GM19239 (cell line): ENCODE results near the gene FGGY.

ENCODE experiments used
- DNase-seq: peaks from one replicate; pipeline ENCODE4 v3.0.0; 2011; ENCODE audit warnings: low spot score; ENCODE audit not compliant: insufficient read length
- FAIRE-seq: peaks from 2 replicates; lab custom pipeline; 2011; peaks lifted over from hg19 to GRCh38; lab: Jason Lieb, UNC

FGGY gene

DNA sequence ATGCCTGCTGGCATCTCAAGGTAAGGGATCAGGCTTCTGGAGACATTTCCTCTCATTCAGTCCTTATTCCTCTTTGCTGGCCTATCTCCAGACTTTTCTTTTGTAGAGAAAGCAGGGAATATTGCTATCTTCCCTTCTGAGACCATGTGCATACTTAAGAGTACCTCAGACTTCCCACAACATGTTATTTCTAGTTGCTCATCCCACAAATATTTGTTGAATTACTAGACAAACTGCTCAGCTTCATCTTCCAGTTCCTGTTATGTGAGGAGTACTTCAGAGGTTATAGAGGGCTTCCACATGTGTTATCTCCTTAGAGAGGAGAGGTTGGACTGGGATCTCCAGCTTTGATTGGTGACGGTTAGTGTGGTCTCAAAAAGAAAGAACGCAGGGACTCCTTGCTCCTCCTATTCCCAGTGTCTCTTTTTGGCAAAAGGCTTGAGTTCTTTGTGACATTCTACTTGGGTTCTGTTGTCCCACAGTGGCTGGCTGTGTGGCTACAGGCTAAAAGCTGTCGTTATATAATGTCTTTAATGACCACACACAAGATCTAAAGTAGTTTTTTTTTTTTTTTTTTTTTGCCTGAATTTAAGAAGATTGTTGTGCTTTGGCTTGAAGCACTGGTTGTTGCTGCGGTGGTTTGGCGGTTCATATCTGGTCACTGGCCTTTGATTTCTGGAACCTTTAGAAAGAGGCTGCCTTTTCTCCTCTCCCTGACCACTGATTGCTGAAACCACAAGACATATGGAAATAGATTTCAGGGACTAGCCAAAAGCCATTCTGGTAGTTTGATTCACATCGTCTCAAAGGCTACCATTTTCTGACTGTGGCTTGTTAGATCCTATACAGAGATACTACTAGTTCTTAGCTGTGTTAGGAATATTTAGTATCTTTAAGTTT lies 78.7 kb downstream of the FGGY start:
- no peak for FAIRE-seq
- no peak for DNase-seq

- FAIRE-seq: no peak
- no peak for DNase-seq
These were observed 80.5 kb downstream of the FGGY start for GRCh38 chr1:59377350-59377904.

- no peak for DNase-seq
- no peak for FAIRE-seq
These were observed 81.9 kb downstream of the FGGY start for GRCh38 chr1:59378621-59379370.

- no peak for FAIRE-seq
- no peak for DNase-seq
These were observed 82.5 kb downstream of the FGGY start for GRCh38 chr1:59379371-59379728.

GRCh38 chr1:59383963-59384362 lies 87.1 kb downstream of the FGGY start:
- FAIRE-seq (no peak), DNase-seq (no peak)

DNA sequence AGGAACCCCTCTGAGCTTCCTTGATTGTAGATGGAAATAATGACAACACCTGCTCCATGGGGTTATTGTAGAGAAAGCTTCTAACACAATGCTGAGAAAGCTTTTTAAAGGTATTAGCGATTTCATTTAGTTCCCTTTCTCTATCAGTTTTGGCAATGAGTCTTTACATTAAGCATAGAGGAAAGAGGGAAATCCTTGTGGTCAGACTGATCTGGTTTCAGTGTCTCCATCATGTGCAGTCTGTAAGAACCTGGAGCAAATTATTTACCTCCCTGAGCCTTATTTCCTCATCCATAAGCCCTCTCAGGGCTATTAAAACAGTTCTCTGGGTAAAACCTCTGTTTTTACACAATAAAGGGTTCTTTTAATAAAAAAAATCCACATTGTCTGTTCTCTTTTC lies 87.5 kb downstream of the FGGY start:
- FAIRE-seq (peak; percentile 86), DNase-seq (no peak)

DNA sequence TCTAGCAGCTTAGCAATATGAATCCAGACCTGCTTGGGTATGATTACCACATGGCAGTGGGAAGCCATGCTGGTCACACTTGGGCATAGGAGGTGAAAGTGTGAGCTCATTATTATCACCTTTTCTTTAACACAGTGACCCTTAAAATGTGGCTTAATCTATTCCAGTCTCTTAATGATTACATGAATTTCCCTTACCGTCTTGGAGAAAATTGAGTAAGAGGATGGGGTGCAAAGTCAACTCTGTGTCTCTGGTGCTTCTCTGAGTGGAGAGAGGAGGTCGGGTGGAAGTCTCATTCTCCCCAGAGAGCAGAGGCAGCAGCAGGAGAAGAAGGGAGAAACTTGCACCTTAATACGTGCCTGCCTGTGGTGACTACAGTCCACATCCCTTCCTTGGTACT lies 91.3 kb downstream of the FGGY start:
- no peak for DNase-seq
- peak; percentile 8 for FAIRE-seq

DNA sequence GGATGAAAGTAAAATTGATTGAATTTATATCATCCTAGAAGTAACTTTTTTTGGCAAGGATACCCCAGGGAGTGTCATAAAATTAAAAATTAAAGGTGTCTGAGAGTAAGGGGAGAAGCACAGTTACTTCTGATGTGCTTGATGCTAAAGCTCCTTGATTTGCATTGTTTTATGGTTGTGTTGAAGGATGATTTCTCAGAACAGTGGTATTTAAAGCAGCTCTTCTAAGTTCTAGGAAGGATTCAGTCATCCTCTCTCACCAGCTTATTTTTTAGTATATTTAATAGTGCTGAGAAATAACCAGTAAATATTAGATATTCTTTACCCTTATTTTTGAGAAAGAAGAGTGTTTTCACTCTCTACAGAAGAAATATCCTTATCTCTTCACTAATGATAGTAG lies 93.0 kb downstream of the FGGY start:
- no peak for DNase-seq
- FAIRE-seq: no peak

- DNase-seq: no peak
- FAIRE-seq: no peak
These were observed 93.4 kb downstream of the FGGY start for GRCh38 chr1:59390307-59390706.

- no peak for DNase-seq
- FAIRE-seq: peak; percentile 47
These were observed 94.6 kb downstream of the FGGY start for GRCh38 chr1:59391212-59392179.

GRCh38 chr1:59393211-59394180 lies 96.6 kb downstream of the FGGY start:
- DNase-seq (no peak), FAIRE-seq (no peak)

DNA sequence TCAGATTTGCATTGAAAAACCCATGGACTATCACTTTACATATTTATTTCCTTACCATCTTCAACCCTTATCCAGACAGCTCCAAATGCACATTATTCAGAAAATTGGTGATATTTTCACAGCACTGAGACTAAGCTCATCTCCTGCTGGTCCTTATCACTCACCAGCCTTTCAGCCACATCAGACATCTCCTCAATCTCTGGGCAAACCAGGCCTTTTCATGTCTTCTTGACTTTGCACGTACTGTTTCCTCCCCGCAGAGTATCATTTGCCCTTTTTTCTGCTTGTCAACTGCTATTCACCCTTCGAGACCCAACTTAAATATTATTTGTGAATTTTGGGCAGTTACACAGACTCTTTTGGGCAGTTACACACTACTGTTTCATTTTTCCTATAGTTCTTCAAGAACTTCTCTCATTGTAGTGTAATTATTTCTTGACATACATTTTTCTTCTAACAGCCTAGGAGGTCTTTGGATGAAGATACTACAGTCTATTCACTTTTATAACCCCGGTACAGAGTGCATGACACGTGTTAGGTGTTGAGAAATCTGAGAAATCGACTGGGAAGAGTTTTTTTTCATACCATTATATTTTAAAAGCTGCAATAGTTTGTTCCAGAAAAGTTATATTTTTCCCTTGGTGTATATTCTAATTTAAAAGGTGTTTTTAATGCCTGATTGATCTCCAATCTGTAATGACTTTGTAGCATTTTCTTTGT lies 98.0 kb downstream of the FGGY start:
- FAIRE-seq: no peak

GRCh38 chr1:59396387-59396786 lies 99.5 kb downstream of the FGGY start:
- no peak for FAIRE-seq
- no peak for DNase-seq

More for the DNA sequence above, 98.0 kb downstream of the FGGY start:
- DNase-seq: no peak

DNA sequence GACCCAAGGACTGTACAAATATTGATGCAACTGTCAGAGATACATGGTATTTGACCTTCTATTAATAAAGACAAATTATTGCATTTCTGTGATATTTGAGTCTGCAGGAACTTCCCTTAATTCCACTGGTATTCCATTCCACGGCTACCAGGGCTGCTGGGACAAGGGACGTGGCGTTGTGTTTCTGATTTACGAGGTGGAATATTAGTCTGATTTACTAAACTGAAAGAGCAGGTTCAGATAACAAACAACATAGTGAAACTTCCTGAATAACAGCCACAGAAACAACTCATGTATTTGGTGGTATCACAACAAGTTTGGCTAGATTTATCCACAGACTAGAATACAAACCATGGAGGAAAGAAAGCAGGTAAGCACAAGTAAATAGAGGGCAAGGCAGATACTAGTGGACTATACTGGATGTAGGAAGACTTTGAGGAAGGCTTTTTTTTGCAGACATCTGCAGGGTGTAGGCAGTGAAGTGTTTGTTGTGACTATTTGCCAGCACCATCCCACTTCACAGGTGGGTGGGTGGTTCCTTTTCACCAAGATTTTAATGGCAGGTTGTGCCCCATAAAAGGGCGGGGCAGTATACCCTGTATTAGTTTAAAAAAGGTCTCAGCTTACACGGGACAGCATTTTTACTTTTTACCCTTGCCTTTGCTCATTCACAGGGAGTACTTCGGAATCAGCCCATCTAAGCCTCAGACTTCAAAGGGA lies 100.4 kb downstream of the FGGY start:
- DNase-seq (no peak), FAIRE-seq (no peak)

DNA sequence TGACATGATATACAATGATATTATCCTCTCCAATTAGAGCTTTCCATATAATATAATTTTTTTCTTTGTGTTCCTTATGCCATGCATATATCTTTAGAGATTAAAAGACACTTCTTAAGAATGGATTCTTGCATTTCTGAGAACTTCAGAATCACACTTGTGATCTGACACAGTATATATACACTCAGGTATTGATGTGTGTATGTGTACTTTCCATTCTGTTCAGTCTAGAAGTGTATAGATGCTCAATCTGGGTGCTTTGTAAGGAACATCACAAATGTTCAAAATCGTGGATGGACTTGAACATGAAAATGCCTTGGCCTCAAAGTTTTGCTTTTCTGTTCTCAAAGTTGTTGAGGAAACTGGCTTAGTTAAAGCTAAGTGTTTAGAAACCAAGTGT lies 102.7 kb downstream of the FGGY start:
- FAIRE-seq: no peak
- no peak for DNase-seq

DNA sequence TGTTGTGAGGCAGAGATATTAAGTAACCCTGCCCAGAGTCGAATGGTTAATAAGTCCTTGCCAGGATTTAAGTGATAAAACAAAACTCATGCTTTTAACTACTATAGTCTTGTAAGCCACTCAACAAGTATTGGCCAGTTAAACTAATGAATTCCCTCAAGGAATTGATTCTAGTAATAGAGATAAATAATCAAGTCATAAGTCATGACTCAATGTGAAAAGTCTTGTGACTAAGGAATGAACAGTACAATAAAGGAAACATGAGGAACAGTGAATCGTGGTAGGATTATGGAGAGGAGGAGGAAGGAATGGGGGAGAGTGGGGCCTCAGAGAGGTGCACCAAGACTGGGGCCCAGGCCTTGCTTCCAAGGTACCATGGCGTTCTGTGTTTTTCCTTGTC lies 104.7 kb downstream of the FGGY start:
- FAIRE-seq: no peak
- DNase-seq: no peak

GRCh38 chr1:59404796-59405195 lies 107.9 kb downstream of the FGGY start:
- no peak for DNase-seq
- no peak for FAIRE-seq
